Inferior parietal cortex (tissue), 1 donor: ENCODE measurements around the gene CDH2.

ENCODE experiments used
- DNase-seq: peaks from one replicate; pipeline ENCODE4 v3.0.0-alpha.2; 2016; ENCODE audit errors: extremely low spot score

The CDH2 gene

DNA sequence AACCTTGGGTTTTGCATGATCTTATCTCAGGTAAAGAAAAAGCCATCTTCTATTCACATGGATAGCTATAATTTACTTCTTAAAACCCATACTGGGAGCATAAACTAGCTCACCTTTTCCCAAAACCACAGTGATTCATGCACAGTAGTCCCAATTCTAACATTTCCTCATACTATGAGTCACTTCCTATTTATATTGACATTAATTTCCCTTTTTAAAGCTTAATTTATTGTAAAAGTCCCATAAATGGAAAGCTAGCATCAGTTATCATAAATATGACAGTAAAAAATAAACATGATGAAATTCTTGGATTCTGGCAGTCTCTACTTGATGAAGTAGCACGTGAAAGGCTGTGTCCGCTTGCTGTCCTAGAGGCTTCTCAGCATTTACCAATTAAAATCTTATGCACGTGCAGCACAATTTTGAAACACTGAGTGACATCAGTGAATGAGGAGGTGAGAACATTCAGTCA lies 180.1 kb downstream of the CDH2 start:
- DNase-seq: no peak

- no peak for DNase-seq
These were observed 181.0 kb downstream of the CDH2 start for GRCh38 chr18:27995770-27996502.

DNA sequence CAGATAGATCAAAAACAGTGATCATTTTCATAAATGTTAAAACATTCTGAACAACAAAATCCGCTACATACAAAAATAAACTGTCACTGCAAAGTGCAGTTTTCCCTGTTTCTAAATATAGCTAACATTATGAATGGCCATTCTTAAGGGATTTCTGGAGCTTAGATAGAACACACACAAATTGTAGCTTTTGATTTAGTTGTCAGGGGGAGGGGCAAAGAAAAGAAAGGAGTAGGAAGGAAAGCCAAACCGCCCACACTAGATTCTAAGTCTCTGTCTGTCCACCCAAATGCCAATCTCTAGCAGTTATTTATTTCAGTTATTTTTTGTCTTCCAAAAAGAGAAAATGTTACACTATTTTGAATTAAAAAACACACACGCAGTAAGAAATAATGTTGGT lies 182.4 kb downstream of the CDH2 start:
- DNase-seq: no peak

- no peak for DNase-seq
These were observed 185.5 kb downstream of the CDH2 start for GRCh38 chr18:27991391-27991790.

- DNase-seq: no peak
These were observed 191.1 kb downstream of the CDH2 start for GRCh38 chr18:27985832-27986231.

DNA sequence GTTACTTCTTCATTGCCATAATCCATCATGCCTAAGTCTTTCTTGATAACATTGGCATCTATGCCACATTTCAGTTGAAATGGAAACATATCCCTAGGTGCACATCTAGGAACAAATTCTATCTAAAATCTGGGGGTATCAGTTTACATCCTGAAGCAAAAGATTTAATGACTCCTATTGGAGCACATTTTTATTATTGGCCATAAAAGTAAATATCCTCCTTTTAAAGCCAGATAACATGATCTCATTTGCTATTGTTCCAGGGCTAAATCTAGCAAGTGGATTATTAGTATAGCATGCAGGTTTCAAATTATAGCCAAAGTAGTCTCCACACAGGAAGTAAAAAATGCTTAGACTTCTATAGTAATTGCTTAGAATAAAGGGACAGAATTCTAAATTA lies 193.2 kb downstream of the CDH2 start:
- no peak for DNase-seq

GRCh38 chr18:27976806-27977408 lies 200.0 kb downstream of the CDH2 start:
- no peak for DNase-seq

DNA sequence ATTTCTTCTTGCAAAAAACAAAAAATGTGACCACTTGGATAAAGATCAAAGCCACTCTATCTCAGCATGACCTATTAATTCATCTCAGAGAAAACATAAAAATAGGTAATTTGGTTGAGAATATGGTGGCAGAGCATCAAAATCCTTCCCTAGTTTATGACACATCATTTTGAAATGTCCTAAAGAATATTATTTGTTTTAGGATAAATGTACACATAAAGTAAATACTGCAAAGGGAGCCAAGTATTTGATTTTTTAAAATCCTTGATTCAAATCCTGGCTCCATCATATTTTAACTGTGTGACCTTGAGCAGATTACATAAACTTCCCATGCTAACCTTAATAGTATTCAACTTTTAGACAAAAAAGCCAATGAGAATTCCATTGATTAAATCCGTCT lies 206.6 kb downstream of the CDH2 start:
- no peak for DNase-seq

GRCh38 chr18:27969206-27969605 lies 207.7 kb downstream of the CDH2 start:
- no peak for DNase-seq

GRCh38 chr18:27967913-27968824 lies 208.8 kb downstream of the CDH2 start:
- no peak for DNase-seq

DNA sequence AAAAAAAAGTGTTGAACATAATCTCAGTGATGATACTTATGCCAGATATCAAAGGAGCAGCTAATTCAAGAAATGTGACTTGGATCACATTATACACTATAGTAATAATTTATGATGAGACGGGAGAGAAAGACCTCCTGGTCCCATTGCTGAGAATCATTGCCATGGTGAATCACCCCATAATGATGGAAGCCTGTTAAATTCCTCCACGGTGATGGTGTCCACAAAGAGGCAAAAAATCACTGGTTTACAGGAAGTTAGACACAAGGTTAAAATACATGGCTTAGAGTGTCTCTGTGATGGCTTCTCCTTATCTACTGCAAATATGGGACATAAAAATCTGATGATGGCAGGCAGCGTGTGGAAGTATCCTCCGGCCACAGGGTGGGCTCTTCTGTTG lies 210.0 kb downstream of the CDH2 start:
- DNase-seq: no peak

- no peak for DNase-seq
These were observed 212.1 kb downstream of the CDH2 start for GRCh38 chr18:27964811-27965210.

DNA sequence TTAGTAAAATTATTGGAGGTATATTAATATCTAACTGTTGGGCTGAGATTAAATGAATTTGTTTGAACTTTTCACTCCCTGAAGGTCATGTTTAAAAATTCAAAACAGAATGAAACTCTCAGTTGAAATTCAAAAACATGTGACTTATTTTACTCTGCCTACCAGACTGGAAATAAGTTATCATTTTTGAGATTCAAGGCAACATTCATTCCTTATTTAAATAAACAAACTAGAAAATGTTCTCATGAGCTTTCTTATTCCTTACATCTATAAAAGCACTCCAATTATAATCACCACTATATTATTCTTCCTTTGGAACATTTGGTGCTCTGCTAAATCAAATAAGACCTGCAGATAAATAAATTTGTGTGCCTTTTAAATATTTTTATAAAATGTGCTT lies 217.8 kb downstream of the CDH2 start:
- DNase-seq: no peak

GRCh38 chr18:27956001-27956640 lies 220.8 kb downstream of the CDH2 start:
- peak; percentile 66 for DNase-seq

DNA sequence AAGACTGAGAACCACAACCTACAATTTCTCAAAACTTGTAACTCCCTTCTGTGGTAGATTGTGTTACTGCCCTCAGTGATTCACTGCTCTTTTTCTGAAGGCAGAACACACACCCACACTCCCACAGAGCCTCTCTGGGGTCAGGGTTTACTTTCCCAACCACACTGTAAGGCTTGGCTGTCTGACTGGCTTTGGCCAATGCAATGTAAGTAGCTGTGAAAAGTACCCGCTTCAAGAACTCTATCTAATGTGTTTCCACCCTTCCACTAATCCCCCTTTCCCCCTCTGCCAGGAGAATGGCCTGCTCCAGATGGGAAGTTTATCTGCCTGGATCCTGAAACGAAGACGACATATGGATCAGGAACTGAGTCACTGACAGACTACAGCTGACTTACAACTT lies 222.7 kb downstream of the CDH2 start:
- no peak for DNase-seq

- no peak for DNase-seq
These were observed 224.2 kb downstream of the CDH2 start for GRCh38 chr18:27952741-27953140.

- no peak for DNase-seq
These were observed 226.2 kb downstream of the CDH2 start for GRCh38 chr18:27950648-27951228.

DNA sequence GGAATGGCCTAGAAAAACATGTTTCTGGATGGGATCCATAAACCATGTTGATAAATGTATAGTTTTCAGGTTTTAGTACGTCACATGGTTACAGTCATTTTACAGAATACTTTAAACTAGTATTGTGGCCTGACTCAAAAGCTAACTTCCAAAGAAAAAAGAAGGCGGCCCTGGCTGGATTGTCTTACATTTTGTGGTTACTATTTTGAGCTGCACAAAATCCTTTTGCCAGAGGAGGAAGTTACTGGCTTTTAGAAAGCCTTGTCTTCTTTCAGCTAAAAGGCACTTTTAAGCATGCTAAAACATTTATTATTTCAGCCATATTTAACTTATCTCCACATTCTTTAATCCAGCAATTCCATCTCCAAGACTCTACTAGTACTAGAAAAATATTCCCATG lies 227.9 kb downstream of the CDH2 start:
- no peak for DNase-seq

DNA sequence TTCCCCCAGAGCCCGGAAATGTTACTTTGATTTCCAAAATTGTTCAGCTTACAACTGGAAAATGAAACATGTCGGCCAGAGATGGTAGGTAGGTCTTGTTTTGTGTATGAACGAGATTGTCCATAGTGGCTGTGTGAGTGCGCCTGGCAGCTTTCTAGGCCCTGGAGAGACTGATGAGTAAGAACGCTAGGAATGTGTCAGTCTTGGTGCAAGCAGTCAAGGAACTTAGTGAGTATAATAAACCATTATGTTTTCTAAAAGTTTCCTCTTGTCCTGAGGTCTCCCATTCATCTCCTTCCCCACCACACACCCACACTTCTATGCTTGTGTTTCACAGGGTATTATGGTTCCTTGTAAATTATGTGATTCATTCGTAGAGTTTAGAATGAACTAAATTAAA lies 234.2 kb downstream of the CDH2 start:
- no peak for DNase-seq

- DNase-seq: no peak
These were observed 245.4 kb downstream of the CDH2 start for GRCh38 chr18:27931535-27931934.

DNA sequence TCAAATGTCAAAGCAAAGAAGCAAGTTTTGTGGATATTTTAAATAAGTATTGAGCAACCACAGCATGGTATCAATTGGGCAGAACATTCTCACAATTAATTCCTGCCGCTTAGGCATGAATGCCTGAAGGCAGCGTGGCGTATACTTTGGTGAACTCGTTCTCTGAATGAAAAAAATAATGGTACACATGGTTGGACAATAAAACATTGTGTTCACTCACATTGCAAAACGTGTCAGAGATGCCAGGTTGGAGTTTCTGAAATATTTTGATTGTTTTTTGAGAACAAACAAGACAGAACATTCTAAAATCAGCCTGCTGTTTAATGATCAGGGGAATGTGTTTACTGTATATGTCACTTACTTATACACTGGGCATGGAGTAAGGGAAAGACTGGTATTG lies 254.2 kb downstream of the CDH2 start:
- DNase-seq: peak; percentile 15
